Retina (tissue), 1 donor: Measurements from ENCODE around the gene ATP13A1.

ENCODE experiments used
- DNase-seq: peaks from one replicate; pipeline ENCODE4 v3.0.0-alpha.2; 2016

ATP13A1 gene

DNA sequence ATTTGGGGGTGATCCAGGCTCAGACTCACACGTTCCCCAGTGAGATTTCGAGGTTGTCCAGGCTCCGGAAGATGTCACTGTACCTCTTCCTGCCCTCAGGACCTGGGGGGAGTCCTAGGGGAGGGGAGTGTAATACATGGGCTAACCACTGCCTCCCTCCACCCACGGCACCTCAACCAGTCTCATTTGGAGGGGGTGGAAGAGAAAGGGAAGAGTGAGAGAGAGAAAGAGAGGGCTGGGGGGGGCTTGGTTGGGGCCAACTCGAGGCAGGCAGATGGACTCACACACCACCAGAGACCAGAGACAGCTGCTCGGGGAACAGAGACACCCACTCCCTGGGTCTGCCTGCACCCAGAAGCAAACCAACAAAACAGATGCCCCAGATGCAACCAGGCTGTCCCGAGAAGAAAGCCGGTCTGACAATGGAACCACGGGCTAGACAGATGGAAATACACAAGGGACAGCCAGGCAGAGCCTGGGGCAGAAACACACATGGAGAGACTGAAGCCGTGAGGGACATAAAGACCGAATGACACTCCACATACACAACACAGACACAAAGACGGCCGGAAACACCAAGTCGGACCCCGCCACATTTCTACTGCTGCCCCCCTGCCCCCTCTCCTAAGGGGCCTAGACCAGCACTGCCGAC is 20.8 kb downstream of the ATP13A1 start:
- DNase-seq, result peak; percentile 70

DNA sequence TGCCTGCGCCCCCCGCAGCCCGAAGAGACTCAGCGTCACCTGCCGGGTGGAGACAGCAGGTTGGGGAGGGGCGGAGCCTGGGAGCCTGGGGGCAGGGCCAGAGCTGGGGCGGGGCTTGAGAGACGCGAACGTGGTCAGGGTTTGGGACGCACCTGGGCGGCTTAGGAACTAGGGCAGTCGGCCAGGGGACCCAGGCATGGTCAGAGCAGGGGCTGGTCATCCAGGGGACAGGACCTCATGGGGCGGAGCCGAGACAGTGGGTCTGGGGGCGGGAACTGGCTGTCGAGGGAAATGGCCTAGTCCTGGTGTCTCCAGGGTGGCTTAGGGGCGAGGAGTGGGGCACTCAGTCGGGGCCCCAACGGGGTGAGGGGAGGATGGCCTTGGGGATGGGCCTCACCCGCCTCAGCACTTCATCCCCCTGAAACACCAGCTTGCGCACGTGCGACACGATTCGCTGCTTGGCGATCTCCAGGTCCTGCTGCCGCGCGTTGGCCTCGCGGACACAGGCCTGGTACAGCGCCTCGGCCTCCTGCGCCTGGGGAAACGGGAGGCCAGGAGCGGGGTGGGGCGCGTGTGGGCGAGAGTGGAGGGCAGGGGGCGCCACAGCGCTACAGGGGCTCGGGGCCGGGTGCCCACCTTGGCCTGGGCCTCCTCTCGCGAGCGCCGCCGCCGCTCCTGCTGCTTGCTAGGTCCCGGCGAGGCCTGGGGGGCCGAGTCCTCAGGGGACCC is 25.8 kb downstream of the ATP13A1 start:
- no peak for DNase-seq

DNA sequence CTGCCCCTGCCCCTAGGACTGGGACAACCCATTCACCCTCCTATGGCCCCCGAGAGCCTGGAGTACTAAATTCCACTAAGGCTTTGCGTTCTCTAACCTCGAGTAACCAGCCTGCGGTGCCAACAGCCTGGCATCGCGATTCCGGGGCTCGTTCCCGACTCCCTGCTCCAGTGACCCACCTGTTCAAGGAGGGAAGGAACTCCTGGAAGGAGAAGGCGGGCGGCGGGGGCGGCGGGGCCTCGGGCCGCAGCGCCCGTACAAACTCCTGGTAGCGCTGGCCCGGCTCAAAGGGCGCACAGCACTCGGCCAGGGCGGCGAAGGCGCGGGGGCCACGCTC is 26.3 kb downstream of the ATP13A1 start:
- no peak for DNase-seq

DNA sequence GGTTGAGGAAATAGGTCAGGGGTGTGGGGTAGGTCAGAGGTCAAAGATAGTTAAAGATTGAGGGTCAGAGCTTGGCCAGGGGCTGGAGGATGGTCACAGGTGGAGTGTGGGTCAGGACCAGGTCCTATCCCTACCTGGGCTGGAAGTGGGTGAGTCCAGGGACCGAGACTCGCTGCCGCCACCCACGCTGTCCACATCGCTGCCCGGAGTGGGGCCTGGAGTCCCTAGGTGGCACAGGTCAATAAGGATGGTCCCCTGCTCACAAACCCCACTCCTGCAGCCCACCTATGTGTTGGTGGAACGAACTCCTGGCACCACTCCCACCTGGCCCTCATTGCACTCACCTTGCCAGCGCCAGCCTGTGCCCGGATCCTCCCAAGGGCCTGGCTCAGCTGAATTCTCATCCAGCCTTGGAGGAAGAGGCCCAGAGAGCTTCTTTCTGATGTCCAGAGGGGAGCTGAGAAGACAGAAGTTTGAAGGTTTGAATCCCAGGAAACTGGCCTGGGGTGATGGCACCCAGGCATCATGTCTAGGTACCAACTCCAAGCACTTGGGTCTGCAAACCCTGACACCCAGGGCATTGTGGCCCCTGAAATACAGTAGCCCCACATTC is 26.8 kb downstream of the ATP13A1 start:
- DNase-seq, result no peak

DNA sequence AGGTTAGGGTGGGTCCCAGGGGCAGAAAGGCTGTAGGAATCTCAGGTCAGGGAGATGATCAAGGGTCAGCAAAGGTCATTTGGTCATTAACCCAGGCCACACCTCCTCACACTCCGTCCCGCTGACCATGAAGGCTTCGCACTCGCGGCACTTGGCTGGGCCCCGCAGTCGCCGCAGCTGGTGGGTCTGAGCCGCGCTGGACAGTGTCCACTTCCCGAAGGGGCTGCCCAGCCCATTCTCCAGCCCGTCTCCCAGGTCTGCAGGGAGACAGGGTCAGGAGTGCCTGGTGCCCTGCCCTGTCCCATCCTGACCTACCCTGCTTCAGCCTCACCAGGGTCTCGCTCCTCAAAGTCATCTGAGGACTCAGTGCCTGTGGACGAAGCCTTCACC is 28.2 kb downstream of the ATP13A1 start:
- no peak for DNase-seq

DNA sequence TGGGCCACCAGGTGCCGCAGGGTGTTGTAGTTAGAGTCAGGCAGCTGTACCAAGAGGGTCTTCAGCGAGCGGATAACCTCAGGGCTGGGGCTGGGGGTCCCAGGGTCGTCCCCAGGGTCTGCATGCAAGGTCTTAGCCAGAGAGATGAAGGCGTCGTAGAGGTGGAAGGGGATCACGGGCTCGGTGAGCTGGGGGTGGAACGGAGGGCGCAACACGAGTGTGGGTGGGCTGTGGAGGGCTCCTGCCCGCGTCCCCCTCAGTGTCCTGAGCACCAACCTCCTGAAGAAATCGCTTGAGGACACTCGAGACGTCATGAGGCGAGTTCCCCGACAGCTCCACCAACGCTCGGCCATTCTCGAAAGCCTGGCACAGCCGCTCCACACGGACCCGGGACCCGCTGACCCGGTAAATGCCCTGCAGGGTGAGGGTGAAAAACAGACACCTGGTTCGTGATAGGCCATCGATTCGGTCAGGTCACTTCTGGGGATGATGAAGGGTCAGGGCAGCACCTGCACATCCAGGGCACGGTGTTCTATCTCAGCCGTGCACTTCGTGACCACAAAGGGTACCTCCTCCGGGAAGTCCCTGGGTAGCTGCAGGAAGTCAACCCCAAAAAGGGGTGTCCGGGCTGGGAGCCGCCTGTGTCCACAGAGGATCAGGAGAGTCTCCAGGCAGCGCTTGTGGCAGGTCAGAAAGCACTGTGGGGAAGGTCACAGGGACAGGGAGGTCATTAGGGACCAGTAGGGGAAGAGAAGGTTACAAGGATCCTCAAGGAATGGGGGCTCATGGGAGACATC is 28.8 kb downstream of the ATP13A1 start:
- DNase-seq, result no peak

DNA sequence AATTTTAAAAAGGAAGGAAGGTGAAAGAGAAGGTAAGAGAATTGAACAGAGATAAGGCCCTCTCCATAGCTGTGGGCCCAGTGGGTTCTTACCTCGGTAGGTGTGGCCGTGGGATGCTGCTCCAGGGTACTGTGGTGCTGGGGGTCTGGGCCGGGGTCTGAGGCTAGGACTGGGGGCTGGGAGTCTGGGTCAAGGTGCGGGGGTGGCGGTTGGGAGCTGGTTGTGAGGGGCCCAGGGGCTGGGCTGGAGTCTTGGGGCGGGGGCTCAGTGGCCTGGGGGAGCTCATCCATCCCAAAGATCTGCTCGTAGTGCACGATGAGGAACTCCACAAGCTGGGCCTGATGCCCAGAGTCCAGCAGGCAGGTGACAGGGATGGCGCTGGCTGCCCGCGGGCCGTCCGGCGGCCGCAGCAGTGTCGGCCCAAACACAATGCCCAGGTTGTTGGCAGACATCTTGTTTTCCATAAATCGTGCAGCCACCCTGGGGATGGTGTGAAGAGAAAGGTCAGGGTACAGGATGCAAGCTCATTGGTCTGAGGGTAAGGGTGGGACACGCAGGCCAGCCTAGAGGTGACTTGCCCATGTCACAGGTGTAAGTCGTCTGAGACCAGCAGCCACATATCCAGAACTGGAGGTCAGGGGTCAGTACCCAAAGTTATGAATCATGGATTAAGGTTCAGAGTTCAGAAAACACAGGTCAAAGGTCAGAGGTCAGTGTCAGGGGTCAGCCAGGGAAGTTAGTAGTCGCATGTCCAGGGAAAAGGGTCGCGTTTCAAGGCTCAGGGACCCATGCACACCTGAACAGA is 29.6 kb downstream of the ATP13A1 start:
- DNase-seq, result no peak

DNA sequence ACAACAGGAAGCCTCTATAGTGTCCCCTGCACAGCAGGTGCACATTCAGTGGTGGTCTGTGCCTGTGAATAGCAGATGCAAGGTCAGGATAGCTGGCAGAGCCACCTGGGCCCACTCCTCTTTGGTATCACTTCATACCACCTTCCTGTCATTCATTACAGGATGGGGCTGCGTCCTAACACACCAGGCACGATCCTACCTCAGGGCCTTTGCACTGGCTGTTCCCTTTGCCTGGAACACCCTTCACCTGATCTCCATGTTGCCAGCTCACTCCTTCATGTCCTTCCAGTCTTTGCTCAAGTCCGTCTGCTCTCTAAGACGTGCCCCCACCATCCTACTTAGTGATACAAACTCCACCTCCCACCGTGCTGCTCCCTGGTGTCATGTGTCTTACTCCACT is 30.8 kb downstream of the ATP13A1 start:
- no peak for DNase-seq

DNA sequence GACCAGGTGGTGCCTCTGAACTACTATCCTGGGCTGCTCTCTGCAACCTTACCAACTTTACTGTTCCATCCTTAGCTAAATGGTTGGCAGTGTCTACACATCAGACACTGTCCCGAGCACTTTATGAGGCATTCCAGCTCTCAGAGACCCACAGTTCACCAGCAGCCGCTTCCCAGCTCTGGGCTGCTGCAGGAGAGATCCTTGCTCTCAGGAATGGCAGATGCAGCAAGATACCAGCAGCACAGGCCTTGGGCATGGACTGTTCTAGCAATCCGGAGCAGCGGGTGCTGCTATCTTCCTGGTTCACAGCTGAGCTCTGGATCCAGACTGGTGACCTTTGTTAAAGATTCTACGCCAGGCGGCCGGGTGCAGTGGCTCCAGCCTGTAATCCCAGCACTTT is 32.1 kb downstream of the ATP13A1 start:
- no peak for DNase-seq

DNA sequence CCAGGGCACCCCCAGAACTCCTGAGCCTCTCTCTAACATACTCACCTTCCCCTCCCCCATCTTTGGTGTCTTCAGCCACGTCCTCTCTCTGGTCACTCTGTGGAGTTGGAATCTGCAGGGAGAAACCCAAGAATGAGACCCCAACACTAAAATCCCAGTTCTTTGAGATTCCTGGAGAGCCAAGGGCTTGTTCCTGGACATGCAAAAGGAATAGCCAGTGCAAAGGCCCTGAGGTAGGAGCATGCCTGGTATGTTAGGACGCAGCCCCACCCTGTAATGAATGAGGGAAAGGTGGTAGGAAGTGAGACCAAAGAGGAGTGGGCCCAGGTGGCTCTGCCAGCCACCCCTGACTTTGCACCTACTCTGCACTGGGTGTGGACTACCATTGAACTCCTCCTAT is 33.0 kb downstream of the ATP13A1 start:
- no peak for DNase-seq

DNA sequence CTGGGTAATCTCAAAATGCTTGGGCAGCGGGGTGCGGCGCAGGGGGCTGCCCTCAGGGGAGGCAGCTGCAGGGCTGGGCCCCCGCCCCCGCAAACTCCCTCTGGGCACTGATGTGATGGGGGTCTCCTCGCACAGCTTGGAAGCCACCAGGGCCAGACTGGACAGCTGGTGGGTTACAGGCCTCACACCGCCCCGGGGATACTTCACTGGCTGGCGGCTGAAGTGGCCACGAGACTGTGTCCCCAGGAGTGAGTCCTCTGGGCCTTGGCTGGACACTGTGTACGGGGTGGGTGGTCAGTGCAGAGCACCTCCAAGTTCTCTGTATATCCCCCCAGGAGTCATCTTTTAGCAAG is 33.4 kb downstream of the ATP13A1 start:
- no peak for DNase-seq

DNA sequence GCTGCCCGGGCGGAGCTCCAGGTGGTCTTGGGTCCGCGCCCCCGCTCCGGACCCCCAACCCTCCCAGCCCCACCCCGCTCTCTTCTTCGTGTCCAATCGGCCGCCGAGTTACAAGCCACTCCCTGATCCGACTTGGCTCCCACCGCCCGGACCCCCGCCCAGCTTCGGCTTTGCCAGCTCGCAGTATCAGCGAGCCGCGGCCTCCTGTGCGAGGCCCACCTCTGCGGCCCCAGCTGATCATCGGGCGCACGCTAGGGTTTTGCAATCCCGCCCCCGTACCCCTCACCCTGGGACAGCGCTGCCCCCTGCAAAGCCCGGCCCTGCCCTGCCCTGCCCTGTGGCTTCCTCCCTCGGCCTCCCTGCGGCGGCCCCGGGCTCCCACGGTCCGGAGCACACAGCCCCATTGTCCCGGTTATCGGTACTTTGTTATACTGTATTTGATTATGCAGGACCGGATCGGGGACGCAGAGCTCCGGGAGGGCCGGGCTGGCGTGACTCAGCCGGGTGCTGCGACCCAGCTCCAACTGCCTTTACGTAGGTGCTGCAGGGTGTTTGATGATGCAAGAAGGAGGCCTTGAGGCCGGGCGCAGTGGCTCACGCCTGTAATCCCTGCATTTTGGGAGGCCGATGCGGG is 34.9 kb downstream of the ATP13A1 start:
- DNase-seq, result peak; percentile 80

DNA sequence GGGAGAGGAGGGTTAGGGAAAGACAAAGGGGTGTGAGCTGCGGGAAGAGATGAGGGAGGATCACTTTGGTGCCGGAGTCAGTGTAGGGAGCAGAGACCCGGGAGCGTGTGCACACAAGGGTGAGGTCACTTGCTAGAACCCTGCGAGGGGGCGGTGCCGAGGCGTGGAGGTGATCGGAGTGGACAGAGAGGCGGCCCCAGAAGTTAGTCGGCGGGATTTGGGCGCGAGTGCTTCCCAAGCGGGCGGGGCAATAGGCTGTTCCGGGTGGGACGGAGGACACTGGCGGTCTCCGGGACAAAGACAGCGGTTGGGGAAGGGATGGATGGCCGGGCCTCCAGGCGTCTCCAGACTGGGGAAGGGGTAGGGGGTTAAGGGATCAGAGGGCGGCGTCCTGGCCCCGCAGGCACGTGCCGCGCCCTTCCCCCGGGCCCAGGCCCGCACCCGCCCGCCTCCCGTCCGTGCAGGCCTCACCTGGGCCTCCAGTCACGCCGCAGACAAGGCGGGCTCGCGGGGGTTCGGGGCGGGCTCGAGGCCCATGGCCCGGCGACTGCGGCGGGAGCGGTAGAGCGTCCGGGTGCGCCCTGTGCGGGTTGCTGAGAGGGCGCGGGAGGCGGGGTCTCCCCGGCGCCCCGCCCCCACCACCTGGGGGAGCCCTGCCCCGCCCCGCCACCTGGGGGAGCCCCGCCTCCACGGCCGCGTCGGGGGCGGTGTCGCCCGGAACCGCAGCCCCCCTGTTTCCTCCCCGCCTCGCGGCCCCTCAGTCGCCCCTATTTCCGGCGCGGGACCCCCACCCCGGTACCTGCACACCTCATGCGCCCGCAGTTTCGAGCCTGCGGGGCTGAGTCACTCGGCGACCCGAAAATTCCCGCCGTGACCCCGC is 35.6 kb downstream of the ATP13A1 start, which contains the start of gene LPAR2:
Gene LPAR2, minus strand, starts transcription at position 600 of the 880 bp plus-strand sequence. CDS start 945 bp downstream, outside the sequence.
- peak; percentile 75 for DNase-seq

DNA sequence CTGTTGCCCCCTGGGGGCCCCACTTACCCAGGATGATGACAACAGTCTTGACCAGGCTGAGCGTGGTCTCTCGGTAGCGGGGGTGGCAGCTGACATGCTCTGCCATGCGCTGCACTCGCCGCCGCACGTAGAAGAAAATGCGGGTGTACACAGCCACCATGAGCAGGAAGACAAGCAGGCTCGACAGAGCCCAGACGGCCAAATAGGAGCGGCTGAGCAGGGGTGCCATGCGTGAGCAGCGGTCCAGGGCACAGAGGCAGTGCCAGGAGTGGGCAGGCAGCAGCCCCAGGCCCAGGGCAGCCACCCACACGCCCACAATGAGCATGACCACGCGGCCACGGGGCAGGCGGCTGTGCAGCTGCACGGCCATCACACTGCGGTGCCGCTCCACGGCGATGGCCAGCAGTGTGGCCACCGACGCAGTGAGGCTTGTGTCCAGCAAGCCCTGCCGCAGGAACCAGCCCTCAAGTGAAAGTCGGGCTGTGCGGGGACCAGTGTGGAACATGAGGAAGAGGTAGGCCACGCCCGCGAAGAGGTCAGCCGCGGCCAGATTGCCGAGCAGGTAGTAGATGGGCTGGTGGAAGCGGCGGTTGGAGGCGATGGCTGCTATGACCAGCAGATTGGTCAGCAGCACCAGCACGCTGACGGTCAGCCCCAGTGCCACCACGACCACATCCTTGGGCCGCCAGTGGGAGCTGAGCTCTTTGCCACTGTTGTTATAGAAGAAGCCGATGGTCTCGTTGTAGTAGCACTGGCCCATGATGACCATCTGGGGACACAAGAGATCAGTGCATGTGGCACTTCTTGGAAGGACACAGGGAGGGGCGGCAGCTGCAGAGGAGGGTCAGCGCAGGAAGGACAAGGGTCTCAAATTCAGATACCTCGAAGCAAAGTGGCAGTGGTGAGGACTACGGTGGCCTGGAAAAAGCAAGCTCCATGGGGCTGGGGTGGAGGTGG is 36.7 kb downstream of the ATP13A1 start:
- DNase-seq, result no peak

DNA sequence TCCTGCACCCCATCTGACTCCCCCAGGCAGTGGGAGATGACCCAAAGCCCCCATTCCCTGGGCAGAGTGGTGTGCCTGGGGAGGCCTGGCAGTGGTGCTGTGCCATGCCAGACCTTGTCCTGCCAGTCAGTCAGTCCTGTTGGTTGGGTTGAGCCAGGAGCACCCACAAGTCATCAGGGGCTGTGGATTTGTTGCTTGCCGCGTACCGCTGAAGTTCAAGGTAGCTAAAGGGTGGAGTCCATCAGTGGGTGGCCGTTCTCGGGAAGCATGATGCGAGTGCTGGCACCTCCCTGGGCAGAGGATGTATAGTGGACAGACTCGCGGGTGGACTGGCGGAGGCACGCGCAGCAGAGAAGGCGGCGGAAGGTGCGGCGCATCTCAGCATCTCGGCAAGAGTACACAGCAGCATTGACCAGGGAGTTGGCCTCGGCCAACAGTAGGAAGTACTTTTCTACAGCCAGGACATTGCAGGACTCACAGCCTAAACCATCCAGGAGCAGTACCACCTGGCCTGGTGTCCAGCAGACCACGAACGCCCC is 39.4 kb downstream of the ATP13A1 start:
- DNase-seq, result no peak

DNA sequence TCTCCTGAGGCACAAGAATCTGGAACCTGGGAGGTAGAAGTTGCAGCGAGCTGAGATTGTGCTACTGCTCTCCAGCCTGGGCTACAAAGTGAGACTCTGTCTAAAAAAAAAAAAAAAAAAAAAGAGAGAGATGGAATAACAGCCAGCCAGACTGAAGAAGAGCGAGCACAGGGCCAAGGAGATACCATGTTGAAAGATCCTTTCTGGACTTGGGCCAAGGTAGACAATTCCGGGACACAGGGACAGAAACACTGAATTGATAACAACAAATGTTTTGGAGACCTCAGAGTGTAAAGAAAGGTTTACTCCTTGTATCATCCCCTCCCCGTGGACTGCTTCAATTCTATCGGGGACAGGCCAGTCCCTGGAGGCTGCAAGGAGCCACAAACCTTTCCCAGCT is 40.1 kb downstream of the ATP13A1 start:
- no peak for DNase-seq

DNA sequence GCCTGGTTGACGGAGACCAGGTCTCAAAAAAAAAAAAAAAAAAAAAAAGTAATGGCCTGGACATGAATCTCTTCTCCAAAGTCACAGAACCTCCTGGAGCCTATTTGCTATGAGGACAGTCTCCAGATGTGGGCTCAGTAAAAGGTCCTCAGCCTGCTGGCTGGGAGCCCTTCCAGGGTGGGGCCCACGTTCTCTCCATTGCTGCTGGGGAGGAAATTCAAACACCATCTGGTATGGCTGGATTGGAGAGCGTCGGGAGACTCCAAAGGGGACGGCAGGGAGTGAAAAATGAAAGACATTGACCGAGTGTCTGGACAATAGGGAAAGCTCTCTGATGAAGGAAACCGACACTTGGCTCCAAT is 43.6 kb downstream of the ATP13A1 start:
- no peak for DNase-seq

DNA sequence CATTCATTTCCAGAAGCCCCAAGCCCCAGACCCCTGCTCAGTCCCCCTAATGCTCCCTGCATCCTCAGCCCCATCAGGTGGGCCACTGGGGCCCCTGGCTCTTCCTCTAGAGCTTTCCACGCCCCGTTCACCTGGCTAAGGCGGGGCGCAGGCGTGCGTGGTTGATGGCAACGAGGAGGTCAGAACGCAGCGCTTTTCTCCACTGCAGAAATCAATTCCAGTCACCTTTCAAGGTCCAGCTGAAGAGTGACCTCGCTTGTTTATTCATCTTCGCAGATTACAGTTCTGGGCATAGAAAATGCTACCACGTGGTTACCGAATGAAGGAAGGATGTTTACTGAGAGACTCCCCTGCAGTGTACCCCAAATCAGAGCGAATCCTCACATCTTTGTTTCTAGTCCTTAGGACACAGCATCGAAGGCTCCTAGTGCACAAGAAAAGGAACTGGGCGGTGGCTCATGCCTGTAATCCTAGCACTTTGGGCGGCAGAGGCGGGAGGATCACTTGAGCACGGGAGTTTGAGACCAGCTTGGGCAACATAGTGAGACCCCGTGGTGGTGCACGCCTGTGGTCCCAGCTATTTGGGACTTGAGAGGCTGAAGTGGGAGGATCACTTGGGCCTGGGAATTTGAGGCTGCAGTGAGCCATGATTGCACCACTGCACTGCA is 44.2 kb downstream of the ATP13A1 start:
- DNase-seq, result no peak
